Kidney (tissue), 22 donors: Measurements from ENCODE around the gene GNG3. TPM values are rescaled to one million over a fixed set of nuclear protein-coding genes. Genes with fewer than 3 reads are reported as not detected.
A peak's percentile ranks its signal among the peaks of the same experiment; 100 is the strongest.

Source experiments
- DNase-seq, 5 donors: peaks; one replicate each; pipeline ENCODE4 v3.0.0-alpha.2; 2013 to 2020
- FAIRE-seq: peaks from 2 replicates; lab custom pipeline; 2012; peaks lifted over from hg19 to GRCh38; lab: Jason Lieb, UNC
- H3K27ac ChIP-seq, 2 donors: one replicate each; pipeline ENCODE4 v1.7.0; 2013; ENCODE audit warnings: low read depth in 2 of 2, low read length in 2 of 2, inconsistent platforms in 1 of 2
- H3K27me3 ChIP-seq: one replicate; pipeline ENCODE4 v1.7.1; 2013; ENCODE audit warnings: low read length, inconsistent platforms; ENCODE audit not compliant: control insufficient read depth, insufficient read depth
- H3K36me3 ChIP-seq, 3 donors: one replicate each; pipeline versions ENCODE4 v1.7.0 to v1.7.1; 2013; ENCODE audit warnings: low read length in 3 of 3, control low read depth in 1 of 3, inconsistent platforms in 1 of 3; ENCODE audit not compliant: insufficient read depth in 3 of 3, control insufficient read depth in 2 of 3
- H3K4me1 ChIP-seq, 3 donors: one replicate each; pipeline versions ENCODE4 v1.7.0 to v1.7.1; 2013; ENCODE audit warnings: low read length in 3 of 3, inconsistent platforms in 1 of 3, low read depth in 1 of 3; ENCODE audit not compliant: control insufficient read depth in 2 of 3, insufficient read depth in 2 of 3
- H3K4me3 ChIP-seq, 3 donors: one replicate each; pipeline versions ENCODE4 v1.7.0 to v1.8.1; 2013; ENCODE audit warnings: low read length in 3 of 3, control low read depth in 1 of 3, inconsistent platforms in 1 of 3
- H3K9ac ChIP-seq, 3 donors: one replicate each; pipeline versions ENCODE4 v1.7.0 to v1.7.1; 2013; ENCODE audit warnings: low read length in 3 of 3, control low read depth in 1 of 3, inconsistent platforms in 1 of 3
- H3K9me3 ChIP-seq, 3 donors: one replicate each; pipeline versions ENCODE4 v1.7.0 to v1.7.1; 2013; ENCODE audit warnings: low read length in 3 of 3, control low read depth in 1 of 3, inconsistent platforms in 1 of 3; ENCODE audit not compliant: control insufficient read depth in 2 of 3, insufficient read depth in 1 of 3
- intact Hi-C: fragments of 100-400 bp; cut with DNase I; formaldehyde crosslinking; loops from one replicate; pipeline ENCODE4 v1.11.1; 2022
- long read RNA-seq, 10 donors: library from polyadenylated mRNA in 1 of 10; unstranded in 1 of 10; transcript quantifications; one replicate each; pipeline ENCODE4 v2.0.0 and lab custom pipeline, GENCODE V29; 2021 to 2026
- polyA plus RNA-seq: library from polyadenylated mRNA; stranded (reverse); fragments of 350-450 nt; fragmentation: Illumina TruSeq; extraction: RNeasy Lipid Tissue Mini Kit (QIAGEN cat#74804); gene quantifications from one replicate; pipeline ENCODE4 v1.2.3, GENCODE V29; 2014; ENCODE audit warnings: low read depth, low replicate concordance; ENCODE audit not compliant: insufficient read depth
- total RNA-seq: library from RNA; stranded (reverse); fragmentation: NEBNext Ultra II Directional; extraction: Animal tissue kit (Norgen Biotek cat#: 25700); gene quantifications from one replicate; pipeline ENCODE4 v1.2.1, GENCODE V29; 2021
- TF ChIP-seq, protein P1 (sequence below): IDR thresholded peaks from 3 replicates; pipeline ENCODE4 v1.5.1; 2012; ENCODE audit warnings: mild to moderate bottlenecking, moderate library complexity, borderline replicate concordance; ENCODE audit not compliant: insufficient read depth; ENCODE audit errors: extremely low read depth
- donor health status: control.
- donor health status: control.
- donor health status: control.
- donor health status: control.
- donor health status: control.
- donor health status: DM: yes; HTN: yes; CAD: no.
- donor health status: Normal renal cell carcinoma (clear cell type).

Gene GNG3
- not detected for total RNA-seq
- polyA plus RNA-seq: 1.1 TPM
- long read RNA-seq, donor 1, partial matches to known transcripts: 0 of 3 reads
- long read RNA-seq, donor 1, other reads (novel, unspliced or antisense): 0 of 3 reads
- long read RNA-seq, donor 2, partial matches to known transcripts: 0 of 1 reads
- long read RNA-seq, donor 2, other reads (novel, unspliced or antisense): 0 of 1 reads
- long read RNA-seq, donor 3: 0 reads
- long read RNA-seq, donor 4: 0 reads
- long read RNA-seq, donor 5: 0 reads
- long read RNA-seq, donor 6, partial matches to known transcripts: 0 of 7 reads
- long read RNA-seq, donor 6, other reads (novel, unspliced or antisense): 6 of 7 reads
- long read RNA-seq, donor 7: 0 reads
- long read RNA-seq, donor 8, partial matches to known transcripts: 0 of 2 reads
- long read RNA-seq, donor 8, other reads (novel, unspliced or antisense): 0 of 2 reads
- long read RNA-seq, donor 9: 0 reads
- long read RNA-seq, donor 10: 0 reads

DNA sequence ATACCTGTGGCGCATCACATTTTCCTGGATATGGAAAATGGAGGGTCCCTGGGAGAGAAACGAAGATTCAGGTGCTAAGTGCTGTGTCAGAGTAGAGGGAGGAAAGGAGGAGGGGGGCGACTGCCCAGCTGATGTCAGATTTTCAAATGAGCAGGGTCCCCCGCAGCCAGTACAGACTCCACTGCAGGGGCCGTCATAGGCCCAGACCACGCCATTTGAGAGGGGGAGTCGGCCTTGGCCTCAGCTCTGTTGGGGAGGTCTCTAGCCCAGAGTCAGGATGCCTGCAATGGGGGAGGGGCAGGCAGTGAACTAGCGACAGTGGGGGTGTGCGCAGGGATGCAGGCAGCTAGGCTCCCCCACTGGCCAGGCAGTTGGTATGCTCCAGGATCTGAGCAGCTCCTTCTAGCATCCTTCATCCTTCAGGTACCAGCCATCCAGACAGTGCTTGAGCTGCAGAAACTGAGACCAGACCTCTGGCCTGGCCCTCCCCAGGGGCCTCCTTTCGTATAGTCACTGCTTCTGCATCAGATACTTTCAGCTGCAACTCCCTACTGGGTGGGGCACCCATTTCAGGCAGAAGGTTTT lies at the start of gene GNG3, which contains the start of gene BSCL2:
GNG3 (plus strand) TSS at position 400 of the 585 bp plus-strand sequence. CDS start 620 bp downstream, outside the sequence.
BSCL2 (minus strand) TSS at position 148 of the 585 bp plus-strand sequence. CDS start 229 bp downstream, outside the sequence.
- FAIRE-seq (no peak), DNase-seq (peak in 4 of 5 donors; percentile 95 to 97 (median 95))
- TF ChIP-seq, protein P1, sequence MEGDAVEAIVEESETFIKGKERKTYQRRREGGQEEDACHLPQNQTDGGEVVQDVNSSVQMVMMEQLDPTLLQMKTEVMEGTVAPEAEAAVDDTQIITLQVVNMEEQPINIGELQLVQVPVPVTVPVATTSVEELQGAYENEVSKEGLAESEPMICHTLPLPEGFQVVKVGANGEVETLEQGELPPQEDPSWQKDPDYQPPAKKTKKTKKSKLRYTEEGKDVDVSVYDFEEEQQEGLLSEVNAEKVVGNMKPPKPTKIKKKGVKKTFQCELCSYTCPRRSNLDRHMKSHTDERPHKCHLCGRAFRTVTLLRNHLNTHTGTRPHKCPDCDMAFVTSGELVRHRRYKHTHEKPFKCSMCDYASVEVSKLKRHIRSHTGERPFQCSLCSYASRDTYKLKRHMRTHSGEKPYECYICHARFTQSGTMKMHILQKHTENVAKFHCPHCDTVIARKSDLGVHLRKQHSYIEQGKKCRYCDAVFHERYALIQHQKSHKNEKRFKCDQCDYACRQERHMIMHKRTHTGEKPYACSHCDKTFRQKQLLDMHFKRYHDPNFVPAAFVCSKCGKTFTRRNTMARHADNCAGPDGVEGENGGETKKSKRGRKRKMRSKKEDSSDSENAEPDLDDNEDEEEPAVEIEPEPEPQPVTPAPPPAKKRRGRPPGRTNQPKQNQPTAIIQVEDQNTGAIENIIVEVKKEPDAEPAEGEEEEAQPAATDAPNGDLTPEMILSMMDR: no peak
- intact Hi-C loops: no loop called here
- peaks cover 0 to 30% (median 29%) of the 10 kb centered on the region in 3 donors for H3K4me1 ChIP-seq
- peak within 1 kb of the TSS; percentile 87 to 91 (median 88) for H3K4me3 ChIP-seq
- peak within 1 kb of the TSS; percentile 93 to 94 for H3K27ac ChIP-seq
- H3K9me3 ChIP-seq: no peaks in the 10 kb centered on the region
- peak within 1 kb of the TSS in 2 of 3 donors; percentile 79 to 98 for H3K9ac ChIP-seq
- peaks cover 0 to 9% (median 2%) of the 10 kb centered on the region in 3 donors for H3K36me3 ChIP-seq
- no peaks in the 10 kb centered on the region for H3K27me3 ChIP-seq

DNA sequence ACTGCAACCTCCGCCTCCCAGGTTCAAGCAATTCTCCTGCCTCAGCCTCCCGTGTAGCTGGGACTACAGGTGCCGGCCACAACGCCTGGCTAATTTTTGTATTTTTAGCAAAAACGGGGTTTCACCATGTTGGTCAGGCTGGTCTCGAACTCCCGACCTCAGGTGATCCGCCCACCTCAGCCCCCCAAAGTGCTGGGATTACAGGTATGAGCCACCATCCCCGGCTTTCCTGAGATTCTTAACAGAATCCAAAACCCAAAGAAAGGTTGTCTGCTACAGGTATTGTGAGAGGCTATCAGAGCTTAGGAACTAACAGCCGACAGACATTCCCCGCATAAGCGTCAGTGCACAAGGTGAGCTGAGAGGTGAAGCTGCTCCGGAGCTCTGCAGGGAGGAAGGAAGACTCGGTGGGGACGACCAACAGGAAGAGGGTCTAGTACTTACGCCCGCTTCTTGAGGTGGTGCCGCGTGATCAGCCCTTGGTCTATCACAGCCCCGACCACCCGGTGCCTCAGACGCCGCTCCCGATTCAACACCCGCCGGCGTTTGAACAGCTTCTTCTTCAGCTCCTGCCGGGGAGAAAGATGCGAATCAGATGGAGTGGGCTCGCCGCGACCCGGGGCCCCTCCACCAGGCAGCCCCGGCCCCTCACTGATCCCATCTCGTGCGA lies 42.9 kb upstream of the GNG3 start:
- Histone ChIP-seq H3K4me1 (peaks cover 2 to 16% (median 11%) of the 10 kb centered on the region in 3 donors), H3K9me3 (no peaks in the 10 kb centered on the region), H3K27me3 (no peaks in the 10 kb centered on the region), H3K27ac (peak overlapping the region; percentile 79 to 82), H3K36me3 (no peaks in the 10 kb centered on the region), H3K4me3 (peak overlapping the region; percentile 77 to 93 (median 87)), H3K9ac (peak overlapping the region; percentile 14 to 93 (median 68))
- no peak for FAIRE-seq
- TF ChIP-seq, protein P1: no peak
- DNase-seq: peak; percentile 80 to 87 (median 85)
- intact Hi-C loops: no loop called here

DNA sequence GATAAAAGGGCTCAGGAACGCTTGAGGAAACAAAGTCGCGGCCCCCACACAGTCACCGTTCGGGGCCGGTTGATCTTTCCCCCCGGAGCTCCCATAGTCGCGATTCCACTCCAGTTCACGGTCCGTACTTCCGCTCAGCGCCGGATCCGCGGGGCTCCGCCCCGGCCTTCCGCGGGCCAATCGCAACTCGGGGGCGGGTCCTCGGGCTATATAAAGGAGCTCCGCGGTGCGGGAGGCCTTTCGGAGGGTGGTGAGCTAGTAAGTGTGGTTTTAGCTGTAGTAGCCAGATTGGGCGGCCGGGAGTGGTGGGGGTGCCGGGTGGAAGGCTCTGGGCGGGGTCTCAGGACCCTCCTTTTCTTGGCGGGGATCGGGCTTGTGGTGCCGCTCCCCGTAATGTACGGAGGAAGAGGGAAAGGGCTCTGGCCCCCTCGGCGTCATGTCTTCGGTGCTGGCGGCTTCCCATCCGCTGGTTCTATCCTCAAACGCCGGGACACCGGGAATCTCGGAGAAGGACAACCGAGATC lies 42.3 kb upstream of the GNG3 start, which contains the start of the genes C11orf98 and CSKMT:
C11orf98 (minus strand) TSS at position 136 of the 524 bp plus-strand sequence; CDS start at position 95, 41 bp downstream.
CSKMT (plus strand) TSS at position 238 of the 524 bp plus-strand sequence. CDS start 568 bp downstream, outside the sequence.
- intact Hi-C loops: no loop called here
- peak; percentile 97 to 98 (median 98) for DNase-seq
- H3K4me3 ChIP-seq: peak within 1 kb of the TSS; percentile 87 to 94 (median 93)
- TF ChIP-seq, protein P1: no peak
- no peak for FAIRE-seq
- H3K9ac ChIP-seq: peak within 1 kb of the TSS; percentile 73 to 93 (median 90)
- H3K4me1 ChIP-seq: peaks cover 2 to 16% (median 11%) of the 10 kb centered on the region in 3 donors
- H3K27ac ChIP-seq: peak within 1 kb of the TSS; percentile 79 to 89
- no peaks in the 10 kb centered on the region for H3K36me3 ChIP-seq
- H3K27me3 ChIP-seq: no peaks in the 10 kb centered on the region
- no peaks in the 10 kb centered on the region for H3K9me3 ChIP-seq
